ENCODE measurements around the gene FBXW10.
"Not testable (repeated sequence)": the region's sequence is repeated elsewhere in the genome, so short reads cannot be mapped to it uniquely, and the experiment has no call there.

FBXW10 gene, protein sequence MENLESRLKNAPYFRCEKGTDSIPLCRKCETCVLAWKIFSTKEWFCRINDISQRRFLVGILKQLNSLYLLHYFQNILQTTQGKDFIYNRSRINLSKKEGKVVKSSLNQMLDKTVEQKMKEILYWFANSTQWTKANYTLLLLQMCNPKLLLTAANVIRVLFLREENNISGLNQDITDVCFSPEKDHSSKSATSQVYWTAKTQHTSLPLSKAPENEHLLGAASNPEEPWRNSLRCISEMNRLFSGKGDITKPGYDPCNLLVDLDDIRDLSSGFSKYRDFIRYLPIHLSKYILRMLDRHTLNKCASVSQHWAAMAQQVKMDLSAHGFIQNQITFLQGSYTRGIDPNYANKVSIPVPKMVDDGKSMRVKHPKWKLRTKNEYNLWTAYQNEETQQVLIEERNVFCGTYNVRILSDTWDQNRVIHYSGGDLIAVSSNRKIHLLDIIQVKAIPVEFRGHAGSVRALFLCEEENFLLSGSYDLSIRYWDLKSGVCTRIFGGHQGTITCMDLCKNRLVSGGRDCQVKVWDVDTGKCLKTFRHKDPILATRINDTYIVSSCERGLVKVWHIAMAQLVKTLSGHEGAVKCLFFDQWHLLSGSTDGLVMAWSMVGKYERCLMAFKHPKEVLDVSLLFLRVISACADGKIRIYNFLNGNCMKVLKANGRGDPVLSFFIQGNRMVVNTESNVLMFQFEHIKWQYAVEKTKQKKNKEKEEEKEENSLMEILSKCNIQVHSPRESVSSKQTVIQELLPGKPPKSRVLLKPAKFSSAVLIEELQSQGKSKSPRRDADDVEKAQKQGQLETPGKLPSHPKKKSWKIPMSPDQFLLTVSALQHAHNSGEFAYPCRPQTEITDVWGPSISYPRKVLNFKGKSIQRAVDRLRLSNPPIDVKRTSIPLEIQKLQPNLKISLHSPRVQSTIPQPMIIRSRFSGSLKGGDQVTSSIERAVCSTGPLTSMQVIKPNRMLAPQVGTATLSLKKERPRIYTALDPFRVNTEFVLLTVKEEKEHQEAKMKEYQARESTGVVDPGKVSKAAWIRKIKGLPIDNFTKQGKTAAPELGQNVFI

DNA sequence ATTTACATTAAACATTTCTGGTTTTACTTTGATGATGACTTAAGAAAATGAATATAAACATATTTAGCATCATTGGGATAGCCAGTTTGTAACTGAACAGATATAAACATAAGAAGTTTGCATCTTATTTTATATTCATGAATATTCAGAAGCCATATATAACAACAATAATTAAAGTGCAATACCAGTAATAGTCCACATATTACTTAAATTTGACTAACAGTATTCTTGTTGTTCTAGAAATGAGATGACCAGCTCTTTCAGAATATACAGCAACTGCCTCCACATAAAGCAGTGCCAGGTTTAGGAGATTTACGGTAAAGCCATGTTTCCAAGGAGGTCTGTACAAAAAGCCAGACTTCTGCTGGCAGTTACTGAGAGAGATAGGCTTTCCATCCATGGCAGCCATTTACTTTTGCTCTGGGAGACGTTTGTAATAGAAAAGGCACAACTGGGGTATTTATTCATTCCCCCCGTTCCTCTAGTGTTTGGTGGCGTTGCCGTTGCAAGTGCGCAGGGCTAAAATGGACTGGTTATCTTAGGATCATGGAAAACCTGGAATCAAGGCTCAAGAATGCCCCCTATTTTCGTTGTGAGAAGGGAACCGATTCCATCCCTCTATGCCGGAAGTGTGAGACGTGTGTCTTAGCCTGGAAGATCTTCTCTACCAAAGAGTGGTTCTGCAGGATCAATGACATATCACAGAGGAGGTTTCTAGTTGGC, at the start of gene FBXW10:
Gene FBXW10, plus strand, starts transcription at position 356 of the 723 bp plus-strand sequence. Its CDS starts 191 bp downstream, at position 547.
- DNase-seq (ENCODE audit: low spot score): not testable (repeated sequence)

DNA sequence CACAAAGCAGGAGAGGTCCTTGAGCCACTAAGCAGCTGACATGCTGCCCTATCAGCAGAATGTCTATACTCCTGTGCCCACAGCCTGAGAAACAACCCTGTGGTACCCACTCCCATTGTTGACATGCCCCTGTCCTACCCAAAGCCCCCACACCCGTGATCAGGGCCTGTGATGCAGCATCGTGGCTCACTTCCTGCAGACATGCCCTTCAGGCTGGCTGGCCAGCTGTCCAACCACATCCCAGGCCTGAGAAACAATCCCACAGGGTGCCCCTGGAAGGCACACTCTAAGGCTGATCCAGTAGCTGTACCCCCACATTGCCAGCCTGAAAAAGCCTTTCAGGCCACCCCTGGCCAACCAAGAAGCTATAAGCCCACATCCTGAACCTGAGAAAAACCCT, 48.7 kb upstream of the FBXW10 start:
- not testable (repeated sequence) for DNase-seq (ENCODE audit: low spot score)

DNA sequence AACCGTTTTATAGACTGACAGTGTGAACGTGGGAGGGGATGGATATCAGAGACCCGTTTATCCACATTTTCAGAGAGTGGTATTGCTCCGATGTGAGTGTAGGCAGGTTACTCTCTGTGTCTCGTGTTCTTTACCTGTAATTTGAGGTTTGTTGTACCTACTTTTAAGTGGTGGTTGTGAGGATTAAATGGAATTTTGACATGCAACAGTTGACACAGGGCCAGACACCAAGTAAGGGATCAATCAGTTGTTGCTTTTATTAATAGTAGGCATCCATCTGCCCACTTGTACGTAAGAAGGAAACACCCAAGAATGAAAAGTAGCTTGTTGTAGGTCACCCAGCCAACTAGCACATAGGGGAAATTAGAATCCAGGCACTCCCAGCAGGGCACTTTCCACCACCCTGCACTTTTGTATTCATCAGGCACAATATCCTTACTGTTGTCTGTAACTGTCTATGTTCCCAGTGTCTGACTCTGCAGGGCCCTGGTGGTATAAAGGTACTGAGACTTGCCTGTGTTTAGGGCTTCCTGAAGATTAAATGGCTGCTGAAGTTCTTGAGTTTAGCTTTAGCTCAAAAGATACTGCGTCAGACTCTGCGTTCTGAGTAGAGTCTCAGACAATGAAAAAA, 45.3 kb upstream of the FBXW10 start:
- not testable (repeated sequence) for DNase-seq (ENCODE audit: low spot score)

DNA sequence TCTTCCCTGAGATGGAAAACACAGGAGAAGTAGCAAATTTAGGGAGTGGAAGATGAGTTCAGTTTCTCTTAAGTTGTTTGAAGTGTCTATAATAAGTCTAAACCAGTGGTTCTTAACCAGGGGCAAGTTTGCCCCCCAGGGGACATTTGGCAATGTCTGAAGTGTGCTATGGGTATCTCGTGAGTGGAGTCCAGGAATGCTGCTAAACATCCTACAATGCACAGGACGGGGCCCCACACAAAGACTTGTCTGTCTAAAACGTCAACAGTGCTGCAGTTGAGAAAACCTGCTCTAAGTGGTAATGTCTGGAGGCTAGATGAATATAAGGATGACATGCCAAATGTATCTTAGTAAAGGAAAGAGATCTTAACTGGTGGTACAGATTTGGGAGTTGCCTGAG, 37.9 kb upstream of the FBXW10 start:
- DNase-seq (ENCODE audit: low spot score): not testable (repeated sequence)

DNA sequence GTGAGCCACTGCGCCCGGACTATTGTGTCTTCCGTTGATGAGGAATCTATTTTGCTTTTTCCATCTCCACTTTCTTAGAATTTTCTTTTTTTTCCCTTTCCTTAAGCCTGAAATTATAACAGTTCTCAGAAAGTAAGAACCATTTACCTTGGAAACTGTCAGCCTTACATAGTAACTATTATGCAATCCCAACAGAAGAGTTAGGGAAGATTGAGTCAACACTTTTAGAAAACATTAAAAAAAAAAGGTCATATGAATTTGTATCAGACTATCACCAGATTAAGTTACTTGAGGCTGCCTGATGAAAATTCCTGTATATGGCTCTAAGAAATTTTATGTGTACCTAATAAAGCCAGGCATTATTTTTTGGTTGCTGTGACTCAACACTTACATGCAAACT, 35.6 kb upstream of the FBXW10 start:
- not testable (repeated sequence) for DNase-seq (ENCODE audit: low spot score)

DNA sequence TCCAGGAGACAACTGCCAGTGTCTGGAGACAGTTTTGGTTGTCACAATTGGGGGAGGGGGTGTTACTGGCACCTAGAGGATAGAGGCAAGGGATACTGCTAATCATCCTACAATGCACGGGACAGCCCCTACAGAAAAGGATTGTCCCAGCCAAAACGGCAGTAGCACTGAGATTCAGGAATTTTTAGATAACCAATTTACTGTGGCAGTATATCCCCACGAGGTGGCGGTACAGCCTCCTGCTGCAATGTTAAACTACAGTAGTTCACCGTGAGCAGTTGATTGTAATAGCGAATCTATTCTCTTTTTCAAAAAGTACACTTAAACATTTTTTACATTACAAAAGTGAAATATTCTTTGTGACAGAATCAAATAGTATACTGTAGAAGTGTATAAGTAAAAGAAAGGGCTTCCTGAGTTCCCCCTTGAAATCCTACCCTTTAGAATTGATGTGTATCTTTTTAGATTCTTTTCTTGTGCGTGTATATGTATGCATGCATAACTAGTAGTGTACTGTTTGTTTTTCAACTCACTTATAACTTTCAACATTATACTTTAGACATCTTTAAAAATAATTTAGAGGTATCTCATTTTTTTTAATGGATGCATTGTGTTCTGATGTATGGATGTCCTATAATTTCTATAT, 31.4 kb upstream of the FBXW10 start:
- not testable (repeated sequence) for DNase-seq (ENCODE audit: low spot score)

DNA sequence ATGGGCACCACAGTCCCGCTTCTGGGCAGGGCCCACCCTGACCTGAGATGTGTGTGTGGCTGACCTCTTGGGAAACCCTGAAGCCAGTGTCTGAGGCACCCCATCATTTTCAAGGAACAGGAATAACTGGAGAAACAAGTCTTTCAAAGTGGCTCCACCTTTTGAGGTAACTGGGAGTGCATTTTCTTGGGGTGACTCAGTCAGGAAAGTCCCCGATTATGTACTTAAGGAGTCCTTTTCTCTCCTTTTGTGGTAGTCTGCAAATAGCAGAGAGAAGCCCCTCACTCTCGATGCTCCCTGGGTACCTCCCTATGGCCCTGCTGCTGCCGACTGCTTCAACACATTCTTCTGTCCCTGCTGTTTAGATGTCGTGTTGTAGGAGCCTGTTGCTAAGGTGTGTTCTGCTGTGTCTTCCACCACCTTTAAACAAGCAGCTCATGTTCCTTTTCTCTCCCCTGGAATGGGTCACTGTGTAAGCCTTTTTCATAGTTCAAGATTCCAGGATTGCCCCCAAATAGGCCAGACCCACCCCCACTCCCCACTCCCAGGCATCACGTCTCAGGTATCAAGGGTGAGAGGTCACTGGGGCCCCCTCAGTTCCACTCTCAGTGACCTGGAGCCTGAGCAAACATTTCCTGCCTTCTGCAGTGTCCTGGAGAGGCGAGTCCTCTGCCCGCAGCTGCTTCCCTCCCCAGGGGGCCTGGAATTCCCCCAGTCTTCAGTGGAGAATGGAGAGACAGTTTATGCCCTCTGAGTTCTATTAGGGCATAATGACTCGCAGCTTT, 25.0 kb upstream of the FBXW10 start:
- not testable (repeated sequence) for DNase-seq (ENCODE audit: low spot score)

DNA sequence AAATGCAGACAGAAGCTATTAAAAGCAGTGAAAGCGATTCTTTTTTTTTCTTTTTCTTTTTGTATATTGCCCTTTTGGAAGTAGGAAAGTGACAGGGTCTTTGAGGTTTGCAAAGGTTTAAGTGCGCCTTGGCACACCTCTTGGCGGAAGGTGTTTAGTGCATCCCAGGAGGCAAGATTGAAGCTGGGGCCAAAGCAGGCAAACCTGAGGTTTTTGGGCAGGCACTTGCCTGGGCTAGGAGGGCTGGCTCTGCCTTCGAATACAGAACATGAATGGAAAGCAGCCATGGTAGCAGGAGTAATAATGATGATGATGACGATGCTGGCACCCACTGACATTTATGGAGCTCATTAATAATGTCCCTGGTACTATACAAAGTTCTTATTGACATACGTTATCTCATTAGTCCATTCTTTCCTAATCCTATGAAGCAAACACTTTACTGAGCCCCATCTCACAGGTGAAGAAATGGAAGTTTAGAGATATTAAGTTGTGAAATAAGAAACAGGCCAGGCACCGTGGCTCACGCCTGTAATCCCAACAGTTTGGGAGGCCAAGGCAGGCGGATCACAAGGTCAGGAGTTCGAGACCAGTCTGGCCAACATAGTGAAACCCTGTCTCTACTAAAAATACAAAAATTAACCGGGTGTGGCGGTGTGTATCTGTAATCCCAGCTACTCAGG, 24.3 kb upstream of the FBXW10 start:
- not testable (repeated sequence) for DNase-seq (ENCODE audit: low spot score)

DNA sequence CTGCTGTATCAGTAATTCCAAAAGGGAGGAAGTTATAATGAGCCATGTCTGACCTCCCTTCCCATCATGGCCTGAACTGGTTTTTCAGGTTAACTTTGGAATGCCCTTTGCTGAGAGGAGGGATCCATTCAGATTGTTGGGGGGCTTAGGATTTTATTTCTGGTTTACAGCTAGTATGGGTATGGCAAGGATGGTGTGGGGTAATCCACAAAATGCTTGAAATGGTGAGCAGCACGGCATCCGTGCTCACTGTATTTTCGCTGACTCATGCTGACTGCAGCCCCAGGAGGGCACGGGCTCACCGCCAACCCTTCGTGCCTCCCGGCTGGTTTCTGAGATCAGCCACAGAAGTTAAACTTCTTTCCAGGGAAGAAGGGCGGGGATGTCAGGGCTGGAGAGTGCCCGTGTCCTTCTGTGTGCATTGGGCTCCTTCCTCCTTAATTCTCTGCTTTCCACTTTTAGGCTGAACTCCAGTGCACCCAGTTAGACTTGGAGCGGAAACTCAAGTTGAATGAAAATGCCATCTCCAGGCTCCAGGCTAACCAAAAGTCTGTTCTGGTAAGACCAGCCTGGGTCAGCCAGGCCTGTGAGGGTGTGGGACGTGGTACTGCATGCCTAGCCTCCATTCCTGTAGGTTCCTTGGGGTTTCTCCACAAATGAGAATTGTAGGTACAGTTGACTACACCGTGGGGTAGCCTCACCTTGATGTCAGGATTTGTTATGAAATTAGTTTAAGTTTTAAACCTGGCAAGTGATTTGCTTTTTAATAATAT, 21.9 kb upstream of the FBXW10 start:
- not testable (repeated sequence) for DNase-seq (ENCODE audit: low spot score)

DNA sequence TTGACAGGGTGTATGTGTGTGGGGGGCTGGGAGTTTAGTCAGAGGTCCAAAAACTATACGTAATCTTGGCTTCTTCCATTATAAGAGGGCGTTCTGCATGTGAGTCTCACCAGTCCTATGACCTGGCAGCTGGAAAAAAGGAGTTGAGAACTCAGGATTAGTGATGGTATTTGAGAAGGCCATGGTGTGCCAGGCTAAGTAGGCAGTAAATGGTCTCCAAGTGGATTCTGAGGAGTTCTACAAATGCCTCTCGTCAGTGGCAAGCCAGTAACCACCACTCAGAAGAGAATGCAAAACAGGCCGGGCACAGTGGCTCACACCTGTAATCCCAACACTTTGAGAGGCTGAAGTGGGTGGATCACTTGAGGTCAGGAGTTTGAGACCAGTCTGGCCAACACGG, 21.2 kb upstream of the FBXW10 start:
- DNase-seq (ENCODE audit: low spot score): not testable (repeated sequence)

DNA sequence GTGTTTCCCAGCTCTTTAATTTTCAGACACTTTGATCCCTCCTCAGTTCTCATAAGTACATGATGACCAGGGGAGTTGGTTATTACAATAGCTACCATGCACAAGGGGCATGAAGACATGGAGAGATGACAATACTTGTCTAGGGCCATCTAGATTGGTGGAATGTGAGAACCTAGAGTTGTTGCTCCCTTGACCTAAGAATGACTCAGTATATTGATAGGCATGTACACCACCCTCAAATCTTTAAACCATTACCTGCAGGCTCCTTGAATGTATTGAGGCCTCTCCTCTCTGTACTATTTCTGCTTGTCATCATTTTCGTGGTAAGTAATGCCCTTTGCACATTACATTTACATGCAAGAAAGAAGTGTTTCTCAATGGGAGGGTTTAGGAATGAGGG, 20.3 kb upstream of the FBXW10 start:
- DNase-seq (ENCODE audit: low spot score): not testable (repeated sequence)

DNA sequence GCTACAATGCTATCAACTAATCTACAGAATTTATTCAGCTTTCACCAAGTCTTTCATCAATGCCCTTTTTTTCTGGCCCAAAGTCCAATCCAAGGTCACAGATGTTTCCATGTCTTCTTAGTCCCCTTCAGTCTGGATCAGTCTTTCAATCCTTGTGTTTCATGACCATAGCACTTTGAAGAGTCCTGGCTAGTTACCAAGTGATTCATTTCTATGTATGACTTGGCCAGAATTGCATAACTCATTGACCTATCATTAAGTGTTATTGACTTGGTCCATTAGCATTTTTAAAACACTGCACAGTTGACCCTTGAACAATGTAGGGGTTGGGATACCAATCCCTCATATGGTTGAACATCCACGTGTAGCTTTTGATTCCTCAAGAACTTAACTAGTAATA, 11.4 kb upstream of the FBXW10 start:
- not testable (repeated sequence) for DNase-seq (ENCODE audit: low spot score)

DNA sequence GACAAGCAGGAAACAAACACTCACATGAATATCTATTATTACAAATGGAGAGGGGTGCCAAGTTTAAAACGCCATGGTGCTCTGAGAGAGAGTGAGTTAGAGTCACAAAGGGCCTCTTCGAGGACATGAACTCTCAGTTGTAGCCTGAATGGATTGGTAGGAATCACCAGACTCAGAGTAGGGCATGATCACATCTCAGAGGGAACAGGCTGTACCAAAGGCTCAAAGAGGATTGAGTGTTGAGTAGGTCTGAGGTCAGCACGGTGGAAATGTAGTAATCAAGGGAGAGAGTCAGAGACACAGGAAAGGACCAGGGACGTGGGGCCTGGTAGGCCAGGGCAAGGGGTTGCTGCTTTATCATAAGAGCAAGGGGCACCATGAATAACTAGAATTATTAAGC, 10.5 kb upstream of the FBXW10 start:
- DNase-seq (ENCODE audit: low spot score): not testable (repeated sequence)

DNA sequence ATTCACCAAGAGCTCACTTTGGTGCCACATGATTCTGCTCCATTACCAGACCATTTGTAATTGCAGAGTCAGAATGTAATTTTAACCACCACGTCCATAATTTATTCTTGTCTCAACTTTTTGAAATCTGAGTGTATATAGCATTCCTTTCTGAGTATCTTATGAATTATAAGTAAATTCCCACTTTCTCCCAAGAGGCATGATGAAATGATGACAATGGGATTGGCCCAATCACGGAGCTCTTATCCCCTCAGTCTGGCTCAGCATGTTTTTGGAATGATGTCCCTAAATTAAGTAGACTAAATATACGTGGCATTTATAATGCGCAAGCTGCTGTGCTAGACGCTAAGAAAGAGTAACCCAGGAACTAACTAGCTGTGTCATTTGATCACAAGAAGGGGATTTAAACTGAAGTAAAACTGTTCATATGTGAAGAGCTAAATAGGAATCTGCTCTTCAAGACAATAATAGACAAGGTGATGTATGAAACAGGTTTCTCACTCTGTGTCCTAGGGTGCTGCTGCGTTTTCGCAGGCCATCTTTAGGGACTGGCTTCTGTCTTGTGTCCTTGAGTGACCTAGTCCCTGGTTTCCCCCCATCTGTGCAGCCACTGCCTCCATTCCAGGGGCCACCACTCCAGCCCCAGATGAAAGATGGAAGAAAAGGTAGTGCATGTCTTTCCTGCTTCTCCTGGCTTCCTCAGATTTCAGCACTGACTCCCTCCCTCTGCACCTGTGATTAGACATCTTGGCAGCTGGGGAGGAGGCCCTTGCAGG, 4.0 kb upstream of the FBXW10 start:
- DNase-seq (ENCODE audit: low spot score): peak; percentile 3

DNA sequence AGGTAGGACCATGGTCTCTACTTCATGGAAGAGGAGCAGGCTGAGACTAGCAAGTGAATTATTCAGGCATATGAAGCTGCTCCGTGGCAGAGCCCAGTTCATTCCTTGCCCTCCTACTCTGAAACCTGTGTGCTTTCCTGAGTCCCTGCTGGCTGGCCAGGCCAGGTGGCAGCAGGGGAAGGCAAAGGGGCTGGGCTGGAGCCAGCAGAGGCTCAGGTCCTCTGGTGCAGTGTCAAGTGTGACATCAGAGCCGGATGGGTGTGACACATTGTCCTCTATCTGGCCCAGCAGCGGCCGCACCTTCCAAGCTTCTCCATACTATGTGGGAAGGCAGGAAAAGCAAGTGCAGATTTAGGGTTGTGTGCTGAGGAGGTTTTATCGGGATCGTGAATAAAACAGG, 2.6 kb upstream of the FBXW10 start:
- not testable (repeated sequence) for DNase-seq (ENCODE audit: low spot score)

DNA sequence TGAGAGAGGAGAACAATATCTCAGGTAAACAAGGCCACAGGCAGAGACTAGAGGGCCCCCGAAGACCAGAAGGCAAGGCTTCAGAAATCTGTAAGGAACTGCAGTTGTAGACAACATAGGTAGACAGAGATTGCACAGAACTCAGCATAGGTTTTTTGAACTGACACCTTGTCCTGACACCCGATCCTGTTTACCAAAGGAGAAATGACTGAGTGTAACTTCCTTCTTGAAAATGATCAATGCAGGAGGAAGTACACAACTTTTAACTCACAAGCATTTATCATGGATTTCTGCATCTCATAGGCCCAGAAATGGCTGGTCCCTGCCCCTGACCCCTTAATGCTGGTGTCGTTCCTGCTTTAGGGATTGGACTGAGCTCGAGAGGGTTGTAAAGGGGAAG, 872 bp downstream of the FBXW10 start:
- DNase-seq (ENCODE audit: low spot score): not testable (repeated sequence)

DNA sequence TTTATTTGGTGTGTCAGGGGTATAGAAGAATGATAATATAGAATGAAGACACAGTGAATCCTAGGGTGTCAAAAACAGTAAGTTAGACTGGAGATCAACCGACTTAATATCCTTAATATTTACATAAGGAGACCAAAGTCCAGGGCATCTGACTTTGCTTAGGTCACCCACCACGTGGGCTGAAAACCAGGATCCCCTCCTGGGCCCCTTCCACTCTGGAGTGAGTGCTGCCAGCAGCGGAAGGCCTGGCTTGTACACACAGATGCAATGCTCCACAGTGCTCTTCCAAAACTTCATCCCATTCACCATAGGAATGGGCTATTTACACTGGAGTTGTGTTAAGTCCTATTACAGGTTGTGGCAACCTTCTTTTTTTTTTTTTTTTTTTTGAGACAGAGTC, 2.7 kb downstream of the FBXW10 start:
- not testable (repeated sequence) for DNase-seq (ENCODE audit: low spot score)

DNA sequence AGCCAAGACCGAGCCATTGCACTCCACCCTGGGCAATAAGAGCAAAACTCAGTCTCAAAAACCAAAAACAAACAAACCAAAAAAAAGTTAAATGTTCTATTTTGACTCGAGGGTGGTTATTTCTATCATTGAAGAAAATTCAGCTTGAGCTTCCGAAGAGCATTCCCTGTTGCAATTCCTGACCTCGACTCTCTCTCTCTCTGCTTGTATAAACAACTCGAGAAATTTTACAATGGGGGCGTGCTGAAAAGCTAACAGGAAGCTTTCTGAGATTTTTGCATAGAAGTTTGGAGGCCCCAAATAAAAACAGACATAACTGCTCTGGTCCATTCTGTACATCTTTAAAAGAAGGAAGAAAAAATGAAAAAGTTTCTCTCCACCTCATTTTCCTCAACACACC, 3.6 kb downstream of the FBXW10 start:
- not testable (repeated sequence) for DNase-seq (ENCODE audit: low spot score)
